ENCODE measurements around the gene HDAC4.

HDAC4 gene

GRCh38 chr2:239398521-239398921 is 2.3 kb downstream of the HDAC4 start:
- H3K27me3 ChIP-seq (replicated peaks; ENCODE audit: control insufficient read depth, insufficient read depth, low read length, poor library complexity, severe bottlenecking) = no peaks in the 10 kb centered on the region
- no peaks in the 10 kb centered on the region for H3K36me3 ChIP-seq (ENCODE audit: control insufficient read depth, insufficient read depth, low read length)
- H3K4me3 ChIP-seq (ENCODE audit: insufficient read depth, low read depth, low read length, poor library complexity, severe bottlenecking) = no peak overlapping the region
- no peak overlapping the region for H3K27ac ChIP-seq (ENCODE audit: insufficient read depth, low read length, poor library complexity, severe bottlenecking)
- DNase-seq = no peak
- H3K4me1 ChIP-seq (ENCODE audit: control insufficient read depth, insufficient read depth, low read length, poor library complexity, severe bottlenecking) = peaks cover 9% of the 10 kb centered on the region
- no peaks in the 10 kb centered on the region for H3K9me3 ChIP-seq (ENCODE audit: control insufficient read depth, low read length)

GRCh38 chr2:239397931-239398471 is 2.8 kb downstream of the HDAC4 start:
- Histone ChIP-seq H3K36me3 (ENCODE audit: control insufficient read depth, insufficient read depth, low read length) (no peaks in the 10 kb centered on the region), H3K4me1 (ENCODE audit: control insufficient read depth, insufficient read depth, low read length, poor library complexity, severe bottlenecking) (peaks cover 9% of the 10 kb centered on the region), H3K27me3 (replicated peaks; ENCODE audit: control insufficient read depth, insufficient read depth, low read length, poor library complexity, severe bottlenecking) (no peaks in the 10 kb centered on the region), H3K4me3 (ENCODE audit: insufficient read depth, low read depth, low read length, poor library complexity, severe bottlenecking) (no peak overlapping the region), H3K27ac (ENCODE audit: insufficient read depth, low read length, poor library complexity, severe bottlenecking) (no peak overlapping the region), H3K9me3 (ENCODE audit: control insufficient read depth, low read length) (no peaks in the 10 kb centered on the region)
- no peak for DNase-seq

GRCh38 chr2:239396881-239397681 is 3.7 kb downstream of the HDAC4 start:
- Histone ChIP-seq H3K9me3 (ENCODE audit: control insufficient read depth, low read length) (no peaks in the 10 kb centered on the region), H3K4me3 (ENCODE audit: insufficient read depth, low read depth, low read length, poor library complexity, severe bottlenecking) (no peak overlapping the region), H3K27me3 (replicated peaks; ENCODE audit: control insufficient read depth, insufficient read depth, low read length, poor library complexity, severe bottlenecking) (no peaks in the 10 kb centered on the region), H3K27ac (ENCODE audit: insufficient read depth, low read length, poor library complexity, severe bottlenecking) (no peak overlapping the region), H3K36me3 (ENCODE audit: control insufficient read depth, insufficient read depth, low read length) (no peaks in the 10 kb centered on the region), H3K4me1 (ENCODE audit: control insufficient read depth, insufficient read depth, low read length, poor library complexity, severe bottlenecking) (peaks cover 6% of the 10 kb centered on the region)
- DNase-seq = no peak

- Histone ChIP-seq H3K9me3 (ENCODE audit: control insufficient read depth, low read length) (no peaks in the 10 kb centered on the region), H3K4me3 (ENCODE audit: insufficient read depth, low read depth, low read length, poor library complexity, severe bottlenecking) (no peak overlapping the region), H3K27ac (ENCODE audit: insufficient read depth, low read length, poor library complexity, severe bottlenecking) (no peak overlapping the region), H3K36me3 (ENCODE audit: control insufficient read depth, insufficient read depth, low read length) (no peaks in the 10 kb centered on the region), H3K27me3 (replicated peaks; ENCODE audit: control insufficient read depth, insufficient read depth, low read length, poor library complexity, severe bottlenecking) (no peaks in the 10 kb centered on the region), H3K4me1 (ENCODE audit: control insufficient read depth, insufficient read depth, low read length, poor library complexity, severe bottlenecking) (peaks cover 3% of the 10 kb centered on the region)
- no peak for DNase-seq
These were observed 5.3 kb downstream of the HDAC4 start for GRCh38 chr2:239395524-239395923.

GRCh38 chr2:239394978-239395377 is 5.8 kb downstream of the HDAC4 start:
- H3K4me1 ChIP-seq (ENCODE audit: control insufficient read depth, insufficient read depth, low read length, poor library complexity, severe bottlenecking) = peaks cover 3% of the 10 kb centered on the region
- no peaks in the 10 kb centered on the region for H3K36me3 ChIP-seq (ENCODE audit: control insufficient read depth, insufficient read depth, low read length)
- H3K4me3 ChIP-seq (ENCODE audit: insufficient read depth, low read depth, low read length, poor library complexity, severe bottlenecking) = no peak overlapping the region
- no peak for DNase-seq
- H3K27ac ChIP-seq (ENCODE audit: insufficient read depth, low read length, poor library complexity, severe bottlenecking) = no peak overlapping the region
- H3K9me3 ChIP-seq (ENCODE audit: control insufficient read depth, low read length) = no peaks in the 10 kb centered on the region
- H3K27me3 ChIP-seq (replicated peaks; ENCODE audit: control insufficient read depth, insufficient read depth, low read length, poor library complexity, severe bottlenecking) = no peaks in the 10 kb centered on the region

- no peak overlapping the region for H3K4me3 ChIP-seq (ENCODE audit: insufficient read depth, low read depth, low read length, poor library complexity, severe bottlenecking)
- no peak overlapping the region for H3K27ac ChIP-seq (ENCODE audit: insufficient read depth, low read length, poor library complexity, severe bottlenecking)
- no peaks in the 10 kb centered on the region for H3K36me3 ChIP-seq (ENCODE audit: control insufficient read depth, insufficient read depth, low read length)
- no peak for DNase-seq
- H3K4me1 ChIP-seq (ENCODE audit: control insufficient read depth, insufficient read depth, low read length, poor library complexity, severe bottlenecking) = peaks cover 3% of the 10 kb centered on the region
- H3K9me3 ChIP-seq (ENCODE audit: control insufficient read depth, low read length) = no peaks in the 10 kb centered on the region
- H3K27me3 ChIP-seq (replicated peaks; ENCODE audit: control insufficient read depth, insufficient read depth, low read length, poor library complexity, severe bottlenecking) = no peaks in the 10 kb centered on the region
These were observed 6.4 kb downstream of the HDAC4 start for GRCh38 chr2:239394346-239394945.

- Histone ChIP-seq H3K27ac (ENCODE audit: insufficient read depth, low read length, poor library complexity, severe bottlenecking) (no peak overlapping the region), H3K9me3 (ENCODE audit: control insufficient read depth, low read length) (no peaks in the 10 kb centered on the region), H3K36me3 (ENCODE audit: control insufficient read depth, insufficient read depth, low read length) (no peaks in the 10 kb centered on the region), H3K27me3 (replicated peaks; ENCODE audit: control insufficient read depth, insufficient read depth, low read length, poor library complexity, severe bottlenecking) (no peaks in the 10 kb centered on the region), H3K4me3 (ENCODE audit: insufficient read depth, low read depth, low read length, poor library complexity, severe bottlenecking) (no peak overlapping the region), H3K4me1 (ENCODE audit: control insufficient read depth, insufficient read depth, low read length, poor library complexity, severe bottlenecking) (no peaks in the 10 kb centered on the region)
- no peak for DNase-seq
These were observed 6.9 kb downstream of the HDAC4 start for GRCh38 chr2:239393941-239394340.

- Histone ChIP-seq H3K9me3 (ENCODE audit: control insufficient read depth, low read length) (no peaks in the 10 kb centered on the region), H3K27ac (ENCODE audit: insufficient read depth, low read length, poor library complexity, severe bottlenecking) (no peak overlapping the region), H3K4me3 (ENCODE audit: insufficient read depth, low read depth, low read length, poor library complexity, severe bottlenecking) (no peak overlapping the region), H3K27me3 (replicated peaks; ENCODE audit: control insufficient read depth, insufficient read depth, low read length, poor library complexity, severe bottlenecking) (no peaks in the 10 kb centered on the region), H3K4me1 (ENCODE audit: control insufficient read depth, insufficient read depth, low read length, poor library complexity, severe bottlenecking) (no peaks in the 10 kb centered on the region), H3K36me3 (ENCODE audit: control insufficient read depth, insufficient read depth, low read length) (no peaks in the 10 kb centered on the region)
- DNase-seq = no peak
These were observed 7.4 kb downstream of the HDAC4 start for GRCh38 chr2:239393388-239393940.

- no peak overlapping the region for H3K27ac ChIP-seq (ENCODE audit: insufficient read depth, low read length, poor library complexity, severe bottlenecking)
- no peak overlapping the region for H3K4me3 ChIP-seq (ENCODE audit: insufficient read depth, low read depth, low read length, poor library complexity, severe bottlenecking)
- H3K36me3 ChIP-seq (ENCODE audit: control insufficient read depth, insufficient read depth, low read length) = no peaks in the 10 kb centered on the region
- H3K9me3 ChIP-seq (ENCODE audit: control insufficient read depth, low read length) = no peaks in the 10 kb centered on the region
- H3K27me3 ChIP-seq (replicated peaks; ENCODE audit: control insufficient read depth, insufficient read depth, low read length, poor library complexity, severe bottlenecking) = no peaks in the 10 kb centered on the region
- H3K4me1 ChIP-seq (ENCODE audit: control insufficient read depth, insufficient read depth, low read length, poor library complexity, severe bottlenecking) = no peaks in the 10 kb centered on the region
- no peak for DNase-seq
These were observed 8.0 kb downstream of the HDAC4 start for GRCh38 chr2:239392688-239393387.

- Histone ChIP-seq H3K27ac (ENCODE audit: insufficient read depth, low read length, poor library complexity, severe bottlenecking) (no peak overlapping the region), H3K9me3 (ENCODE audit: control insufficient read depth, low read length) (no peaks in the 10 kb centered on the region), H3K4me1 (ENCODE audit: control insufficient read depth, insufficient read depth, low read length, poor library complexity, severe bottlenecking) (no peaks in the 10 kb centered on the region), H3K27me3 (replicated peaks; ENCODE audit: control insufficient read depth, insufficient read depth, low read length, poor library complexity, severe bottlenecking) (no peaks in the 10 kb centered on the region), H3K4me3 (ENCODE audit: insufficient read depth, low read depth, low read length, poor library complexity, severe bottlenecking) (no peak overlapping the region), H3K36me3 (ENCODE audit: control insufficient read depth, insufficient read depth, low read length) (no peaks in the 10 kb centered on the region)
- DNase-seq = no peak
These were observed 8.8 kb downstream of the HDAC4 start for GRCh38 chr2:239392072-239392357.
